Kidney (tissue), 22 donors: ENCODE measurements around the gene CA4. TPM values are rescaled to one million over a fixed set of nuclear protein-coding genes. Genes with fewer than 3 reads are reported as not detected.
"Not testable (repeated sequence)": the region's sequence is repeated elsewhere in the genome, so short reads cannot be mapped to it uniquely, and the experiment has no call there.

Experiments
- DNase-seq, 5 donors: peaks; one replicate each; pipeline ENCODE4 v3.0.0-alpha.2; 2013 to 2020
- FAIRE-seq: peaks from 2 replicates; lab custom pipeline; 2012; peaks lifted over from hg19 to GRCh38; lab: Jason Lieb, UNC
- H3K27ac ChIP-seq, 2 donors: one replicate each; pipeline ENCODE4 v1.7.0; 2013; ENCODE audit warnings: low read depth in 2 of 2, low read length in 2 of 2, inconsistent platforms in 1 of 2
- H3K27me3 ChIP-seq: one replicate; pipeline ENCODE4 v1.7.1; 2013; ENCODE audit warnings: low read length, inconsistent platforms; ENCODE audit not compliant: control insufficient read depth, insufficient read depth
- H3K36me3 ChIP-seq, 3 donors: one replicate each; pipeline versions ENCODE4 v1.7.0 to v1.7.1; 2013; ENCODE audit warnings: low read length in 3 of 3, control low read depth in 1 of 3, inconsistent platforms in 1 of 3; ENCODE audit not compliant: insufficient read depth in 3 of 3, control insufficient read depth in 2 of 3
- H3K4me1 ChIP-seq, 3 donors: one replicate each; pipeline versions ENCODE4 v1.7.0 to v1.7.1; 2013; ENCODE audit warnings: low read length in 3 of 3, inconsistent platforms in 1 of 3, low read depth in 1 of 3; ENCODE audit not compliant: control insufficient read depth in 2 of 3, insufficient read depth in 2 of 3
- H3K4me3 ChIP-seq, 3 donors: one replicate each; pipeline versions ENCODE4 v1.7.0 to v1.8.1; 2013; ENCODE audit warnings: low read length in 3 of 3, control low read depth in 1 of 3, inconsistent platforms in 1 of 3
- H3K9ac ChIP-seq, 3 donors: one replicate each; pipeline versions ENCODE4 v1.7.0 to v1.7.1; 2013; ENCODE audit warnings: low read length in 3 of 3, control low read depth in 1 of 3, inconsistent platforms in 1 of 3
- H3K9me3 ChIP-seq, 3 donors: one replicate each; pipeline versions ENCODE4 v1.7.0 to v1.7.1; 2013; ENCODE audit warnings: low read length in 3 of 3, control low read depth in 1 of 3, inconsistent platforms in 1 of 3; ENCODE audit not compliant: control insufficient read depth in 2 of 3, insufficient read depth in 1 of 3
- intact Hi-C: fragments of 100-400 bp; cut with DNase I; formaldehyde crosslinking; loops from one replicate; pipeline ENCODE4 v1.11.1; 2022
- long read RNA-seq, 10 donors: library from polyadenylated mRNA in 1 of 10; unstranded in 1 of 10; transcript quantifications; one replicate each; pipeline ENCODE4 v2.0.0 and lab custom pipeline, GENCODE V29; 2021 to 2026
- polyA plus RNA-seq: library from polyadenylated mRNA; stranded (reverse); fragments of 350-450 nt; fragmentation: Illumina TruSeq; extraction: RNeasy Lipid Tissue Mini Kit (QIAGEN cat#74804); gene quantifications from one replicate; pipeline ENCODE4 v1.2.3, GENCODE V29; 2014; ENCODE audit warnings: low read depth, low replicate concordance; ENCODE audit not compliant: insufficient read depth
- total RNA-seq: library from RNA; stranded (reverse); fragmentation: NEBNext Ultra II Directional; extraction: Animal tissue kit (Norgen Biotek cat#: 25700); gene quantifications from one replicate; pipeline ENCODE4 v1.2.1, GENCODE V29; 2021
- TF ChIP-seq, protein P1 (sequence below): IDR thresholded peaks from 3 replicates; pipeline ENCODE4 v1.5.1; 2012; ENCODE audit warnings: mild to moderate bottlenecking, moderate library complexity, borderline replicate concordance; ENCODE audit not compliant: insufficient read depth; ENCODE audit errors: extremely low read depth
- donor health status: control.
- donor health status: control.
- donor health status: control.
- donor health status: control.
- donor health status: control.
- donor health status: DM: yes; HTN: yes; CAD: no.
- donor health status: Normal renal cell carcinoma (clear cell type).

Gene CA4
- total RNA-seq (25.3 TPM), polyA plus RNA-seq (102 TPM)
- long read RNA-seq, donor 1, transcript CA4-201 (8 exons, 1,154 nt) = major isoform, 13 of 13 reads
- long read RNA-seq, donor 1, partial matches to known transcripts = 0 of 13 reads
- long read RNA-seq, donor 1, other reads (novel, unspliced or antisense) = 0 of 13 reads
- long read RNA-seq, donor 2, transcript CA4-201 (8 exons, 1,154 nt) = major isoform, 22 of 23 reads
- long read RNA-seq, donor 2, partial matches to known transcripts = 0 of 23 reads
- long read RNA-seq, donor 2, other reads (novel, unspliced or antisense) = 0 of 23 reads
- long read RNA-seq, donor 3, transcript CA4-201 (8 exons, 1,154 nt) = major isoform, 19 of 19 reads
- long read RNA-seq, donor 3, partial matches to known transcripts = 0 of 19 reads
- long read RNA-seq, donor 3, other reads (novel, unspliced or antisense) = 0 of 19 reads
- long read RNA-seq, donor 4, transcript CA4-201 (8 exons, 1,154 nt) = major isoform, 6 of 21 reads
- long read RNA-seq, donor 4, partial matches to known transcripts = 15 of 21 reads
- long read RNA-seq, donor 4, other reads (novel, unspliced or antisense) = 0 of 21 reads
- long read RNA-seq, donor 5, partial matches to known transcripts = 0 of 1 reads
- long read RNA-seq, donor 5, other reads (novel, unspliced or antisense) = 0 of 1 reads
- long read RNA-seq, donor 6, transcript CA4-201 (8 exons, 1,154 nt) = major isoform, 14 of 14 reads
- long read RNA-seq, donor 6, partial matches to known transcripts = 0 of 14 reads
- long read RNA-seq, donor 6, other reads (novel, unspliced or antisense) = 0 of 14 reads
- long read RNA-seq, donor 7, transcript CA4-201 (8 exons, 1,154 nt) = major isoform, 9 of 19 reads
- long read RNA-seq, donor 7, partial matches to known transcripts = 3 of 19 reads
- long read RNA-seq, donor 7, other reads (novel, unspliced or antisense) = 7 of 19 reads
- long read RNA-seq, donor 8, transcript CA4-201 (8 exons, 1,154 nt) = major isoform, 16 of 16 reads
- long read RNA-seq, donor 8, partial matches to known transcripts = 0 of 16 reads
- long read RNA-seq, donor 8, other reads (novel, unspliced or antisense) = 0 of 16 reads
- long read RNA-seq, donor 9, transcript CA4-201 (8 exons, 1,154 nt) = major isoform, 6 of 6 reads
- long read RNA-seq, donor 9, partial matches to known transcripts = 0 of 6 reads
- long read RNA-seq, donor 9, other reads (novel, unspliced or antisense) = 0 of 6 reads
- long read RNA-seq, donor 10, transcript CA4-201 (8 exons, 1,154 nt) = major isoform, 17 of 23 reads
- long read RNA-seq, donor 10, partial matches to known transcripts = 6 of 23 reads
- long read RNA-seq, donor 10, other reads (novel, unspliced or antisense) = 0 of 23 reads

DNA sequence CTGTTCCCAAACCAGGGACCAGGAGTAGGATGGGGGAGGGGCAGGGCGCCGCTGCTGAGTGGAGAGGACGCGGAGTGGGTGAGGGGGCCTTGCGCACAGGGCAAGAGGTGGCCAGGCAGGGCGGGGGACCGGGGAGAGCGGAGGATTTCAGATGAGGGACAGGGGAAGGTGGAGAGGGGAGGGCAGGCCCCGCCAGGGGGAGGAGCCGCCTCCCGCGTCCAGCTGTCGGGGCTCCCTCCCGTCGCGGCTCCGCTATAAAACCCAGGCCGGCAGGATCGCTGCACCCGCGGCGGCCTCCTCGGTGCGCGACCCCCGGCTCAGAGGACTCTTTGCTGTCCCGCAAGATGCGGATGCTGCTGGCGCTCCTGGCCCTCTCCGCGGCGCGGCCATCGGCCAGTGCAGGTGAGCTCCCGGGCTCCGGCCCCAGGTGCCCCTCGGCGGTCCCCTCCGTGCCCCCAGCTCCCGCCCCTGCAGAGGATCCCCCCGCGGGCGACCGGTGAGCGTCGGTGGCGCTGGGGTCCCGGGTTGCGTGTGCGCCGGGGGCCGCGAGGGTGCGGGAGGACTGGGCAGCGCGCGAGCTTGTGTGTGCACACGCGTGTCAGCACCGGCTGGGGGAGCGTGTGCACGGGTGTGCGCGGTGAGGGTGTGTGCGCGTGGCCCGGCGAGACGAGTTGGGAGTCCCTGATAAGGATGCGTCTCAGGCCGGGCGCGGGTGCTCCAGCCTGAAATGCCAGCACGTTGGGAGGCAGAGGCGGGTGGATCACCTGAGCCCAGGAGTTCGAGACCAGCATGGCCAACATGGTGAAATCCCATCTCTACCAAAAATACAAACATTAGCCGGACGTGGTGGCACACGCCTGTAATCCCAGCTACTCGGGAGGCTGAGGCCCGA is at the start of gene CA4:
Gene CA4, plus strand, starts transcription at position 283 of the 892 bp plus-strand sequence. Its CDS starts 62 bp downstream, at position 345.
- no peak for FAIRE-seq
- Histone ChIP-seq H3K4me3 (peak within 1 kb of the TSS in 2 of 3 donors; percentile 50 to 66), H3K27me3 (peaks cover 6% of the 10 kb centered on the region), H3K9me3 (no peaks in the 10 kb centered on the region), H3K9ac (peak within 1 kb of the TSS in 1 of 3 donors; percentile 51), H3K27ac (peak within 1 kb of the TSS; percentile 74), H3K36me3 (no peaks in the 10 kb centered on the region), H3K4me1 (peaks cover 0 to 19% (median 6%) of the 10 kb centered on the region in 3 donors)
- DNase-seq = peak in 4 of 5 donors; percentile 44 to 79 (median 66)
- intact Hi-C loops = no loop called here
- TF ChIP-seq, protein P1, sequence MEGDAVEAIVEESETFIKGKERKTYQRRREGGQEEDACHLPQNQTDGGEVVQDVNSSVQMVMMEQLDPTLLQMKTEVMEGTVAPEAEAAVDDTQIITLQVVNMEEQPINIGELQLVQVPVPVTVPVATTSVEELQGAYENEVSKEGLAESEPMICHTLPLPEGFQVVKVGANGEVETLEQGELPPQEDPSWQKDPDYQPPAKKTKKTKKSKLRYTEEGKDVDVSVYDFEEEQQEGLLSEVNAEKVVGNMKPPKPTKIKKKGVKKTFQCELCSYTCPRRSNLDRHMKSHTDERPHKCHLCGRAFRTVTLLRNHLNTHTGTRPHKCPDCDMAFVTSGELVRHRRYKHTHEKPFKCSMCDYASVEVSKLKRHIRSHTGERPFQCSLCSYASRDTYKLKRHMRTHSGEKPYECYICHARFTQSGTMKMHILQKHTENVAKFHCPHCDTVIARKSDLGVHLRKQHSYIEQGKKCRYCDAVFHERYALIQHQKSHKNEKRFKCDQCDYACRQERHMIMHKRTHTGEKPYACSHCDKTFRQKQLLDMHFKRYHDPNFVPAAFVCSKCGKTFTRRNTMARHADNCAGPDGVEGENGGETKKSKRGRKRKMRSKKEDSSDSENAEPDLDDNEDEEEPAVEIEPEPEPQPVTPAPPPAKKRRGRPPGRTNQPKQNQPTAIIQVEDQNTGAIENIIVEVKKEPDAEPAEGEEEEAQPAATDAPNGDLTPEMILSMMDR = no peak

DNA sequence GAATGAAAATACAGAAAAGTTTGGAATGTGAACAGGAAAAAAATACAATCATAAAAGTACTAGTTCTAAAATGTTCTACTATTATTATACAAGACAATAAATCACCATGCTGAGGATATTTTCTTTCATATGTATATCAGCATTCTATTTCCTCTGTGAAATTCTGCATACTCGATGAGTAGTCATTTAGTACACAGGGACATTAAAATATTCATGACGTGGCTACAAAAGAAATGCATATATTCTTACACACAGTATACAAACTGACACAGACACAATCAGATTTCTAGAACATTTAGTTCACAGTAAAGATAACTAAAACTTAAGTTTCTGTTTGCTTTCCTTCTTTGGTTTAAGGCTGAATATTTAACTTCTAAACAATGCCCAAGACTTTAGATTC is 49.2 kb upstream of the CA4 start:
- H3K9me3 ChIP-seq, intact Hi-C loops, H3K9ac ChIP-seq, H3K27me3 ChIP-seq, H3K27ac ChIP-seq, DNase-seq, H3K36me3 ChIP-seq, H3K4me3 ChIP-seq, H3K4me1 ChIP-seq, FAIRE-seq: not testable (repeated sequence)

DNA sequence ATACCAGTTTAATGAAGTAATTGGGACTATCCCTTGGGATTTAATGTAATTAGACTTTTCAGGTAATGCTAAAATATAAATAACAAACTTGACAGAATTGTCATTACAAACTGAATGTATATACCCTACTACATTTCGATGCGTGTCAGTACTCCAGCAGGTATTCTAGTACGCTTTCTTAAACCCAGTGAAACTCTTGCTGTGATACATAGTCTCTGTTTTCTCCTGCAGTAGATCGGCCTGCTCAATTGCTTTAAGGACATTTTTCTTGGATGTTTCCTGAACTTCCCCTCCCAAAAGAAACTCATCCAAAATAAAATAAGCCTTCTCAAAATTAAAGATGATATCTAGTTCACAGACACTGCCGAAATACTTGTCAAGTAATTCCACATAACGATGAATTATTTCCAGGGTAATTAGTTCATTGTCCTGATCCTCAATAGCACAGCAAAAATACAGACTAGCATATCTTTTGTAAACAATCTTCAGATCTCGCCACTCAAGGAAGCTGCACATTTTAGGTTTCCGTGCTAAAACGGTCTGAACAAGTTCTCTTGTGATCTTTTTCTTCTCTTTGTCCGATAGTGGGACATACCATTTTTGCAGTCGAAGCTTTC is 47.6 kb upstream of the CA4 start:
- H3K36me3 ChIP-seq, H3K4me1 ChIP-seq, FAIRE-seq, H3K9me3 ChIP-seq, H3K27ac ChIP-seq, H3K27me3 ChIP-seq, intact Hi-C loops: not testable (repeated sequence)
- DNase-seq = peak in 1 of 5 donors; percentile 16
- Histone ChIP-seq H3K9ac (peak overlapping the region in 1 of 3 donors; percentile 22), H3K4me3 (peak overlapping the region in 1 of 3 donors; percentile 41)
